CMK (cell line): ENCODE results near the gene KNG1.
"Not testable (repeated sequence)": the region's sequence is repeated elsewhere in the genome, so short reads cannot be mapped to it uniquely, and the experiment has no call there.

ENCODE experiments used
- DNase-seq: peaks from one replicate; pipeline ENCODE4 v3.0.0-alpha.2; 2010; ENCODE audit warnings: low read depth

KNG1 gene

GRCh38 chr3:186710694-186711093 is 6.5 kb upstream of the KNG1 start:
- DNase-seq: not testable (repeated sequence)

DNA sequence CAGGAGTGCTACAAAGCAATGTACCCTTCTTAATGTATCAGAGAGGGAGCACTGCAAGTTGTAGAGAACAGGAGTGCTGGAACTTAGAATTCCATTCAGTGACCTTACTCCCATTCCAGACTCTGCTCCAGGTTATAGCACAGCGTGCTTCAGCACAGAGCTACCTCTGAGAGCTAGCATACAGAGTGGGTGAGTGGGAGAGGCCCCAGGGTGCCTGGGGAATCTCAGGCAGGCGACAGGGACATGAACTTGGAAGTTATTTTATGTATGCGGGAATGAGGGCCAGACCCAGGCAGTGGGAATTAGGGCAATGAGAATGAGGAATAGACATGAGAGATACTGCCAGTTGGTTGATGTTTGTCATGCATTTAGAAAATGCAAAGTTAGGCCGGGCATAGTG is 3.7 kb upstream of the KNG1 start:
- DNase-seq: no peak

DNA sequence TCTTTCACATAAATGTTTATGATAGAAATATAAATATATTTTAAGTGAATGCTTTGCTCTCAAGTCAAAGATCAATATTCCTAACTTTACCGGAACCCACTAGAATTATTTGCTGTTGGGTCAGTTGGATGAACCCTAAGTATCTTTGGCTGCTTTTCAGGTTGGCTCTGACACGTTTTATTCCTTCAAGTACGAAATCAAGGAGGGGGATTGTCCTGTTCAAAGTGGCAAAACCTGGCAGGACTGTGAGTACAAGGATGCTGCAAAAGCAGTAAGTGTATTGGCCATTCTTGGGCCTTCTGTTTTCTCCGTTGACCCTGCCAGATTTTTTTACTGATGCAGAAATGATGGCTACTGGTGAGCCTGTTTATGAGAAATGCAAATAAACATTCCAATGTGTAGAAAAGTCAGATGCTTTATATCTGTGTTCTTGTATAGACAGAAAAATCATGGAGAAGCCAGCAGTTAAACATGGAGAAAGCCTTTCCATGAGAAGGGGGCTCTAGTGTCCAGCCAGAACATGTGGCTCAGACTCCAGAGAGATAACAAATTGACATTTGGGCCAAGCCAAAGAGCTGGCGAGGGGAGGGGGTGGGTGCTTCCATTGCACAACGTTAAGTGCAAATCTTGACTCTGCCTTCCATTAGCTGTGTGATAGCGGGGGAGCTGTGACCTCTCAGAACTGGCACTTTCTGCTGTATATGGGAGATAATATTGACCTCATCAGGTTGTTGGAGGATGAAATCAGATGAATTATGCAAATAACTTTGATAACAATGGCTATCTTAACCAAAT is 3.0 kb downstream of the KNG1 start:
- DNase-seq: no peak

- no peak for DNase-seq
These were observed 5.3 kb downstream of the KNG1 start for GRCh38 chr3:186722457-186722856.

DNA sequence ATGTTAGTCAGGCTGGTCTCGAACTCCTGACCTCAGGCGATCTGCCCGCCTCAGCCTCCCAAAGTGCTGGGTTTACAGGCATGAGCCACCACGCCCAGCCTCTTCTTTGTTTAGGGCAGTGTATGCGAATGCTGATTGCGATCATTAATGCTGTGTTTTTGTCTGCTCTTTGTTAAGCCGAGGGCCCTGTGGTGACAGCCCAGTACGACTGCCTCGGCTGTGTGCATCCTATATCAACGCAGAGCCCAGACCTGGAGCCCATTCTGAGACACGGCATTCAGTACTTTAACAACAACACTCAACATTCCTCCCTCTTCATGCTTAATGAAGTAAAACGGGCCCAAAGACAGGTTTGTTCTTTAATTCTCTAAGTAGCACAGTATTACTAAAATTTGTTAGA is 7.8 kb downstream of the KNG1 start:
- DNase-seq: no peak

- no peak for DNase-seq
These were observed 15.1 kb downstream of the KNG1 start for GRCh38 chr3:186732169-186732766.

DNA sequence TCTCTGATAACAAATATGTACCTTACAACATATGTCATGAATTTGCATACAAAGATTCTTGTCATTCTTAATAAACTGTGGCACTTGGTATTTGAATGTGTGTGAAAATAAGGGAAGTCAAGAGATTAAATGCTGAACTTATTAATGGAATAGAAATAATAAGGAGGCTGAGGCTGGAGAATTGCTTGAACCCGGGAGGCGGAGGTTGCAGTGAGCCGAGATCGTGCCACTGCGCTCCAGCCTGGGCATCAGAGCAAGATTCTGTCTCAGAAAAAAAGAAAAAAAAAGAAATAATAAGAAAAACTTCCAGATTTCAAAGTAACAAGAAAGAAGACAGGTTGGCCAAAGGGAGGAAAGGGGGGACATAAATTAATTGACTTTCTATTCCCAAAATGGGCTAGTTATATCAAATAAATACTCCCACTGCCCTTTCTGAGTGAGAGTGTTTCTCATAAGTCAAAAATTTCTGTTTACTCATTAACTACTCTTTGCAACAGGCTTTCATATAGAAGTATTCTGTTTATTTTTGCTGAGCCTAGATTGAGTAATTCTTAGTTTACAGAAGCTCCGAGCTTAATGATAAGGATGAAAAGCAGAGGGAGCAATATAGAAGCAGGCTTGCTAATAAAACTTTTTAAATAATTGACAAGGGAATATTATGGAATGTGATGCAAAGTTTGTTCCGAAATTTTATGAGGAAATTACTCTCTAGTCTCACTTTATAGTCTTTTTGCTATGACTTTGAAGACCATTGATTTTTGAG is 25.6 kb downstream of the KNG1 start:
- no peak for DNase-seq

DNA sequence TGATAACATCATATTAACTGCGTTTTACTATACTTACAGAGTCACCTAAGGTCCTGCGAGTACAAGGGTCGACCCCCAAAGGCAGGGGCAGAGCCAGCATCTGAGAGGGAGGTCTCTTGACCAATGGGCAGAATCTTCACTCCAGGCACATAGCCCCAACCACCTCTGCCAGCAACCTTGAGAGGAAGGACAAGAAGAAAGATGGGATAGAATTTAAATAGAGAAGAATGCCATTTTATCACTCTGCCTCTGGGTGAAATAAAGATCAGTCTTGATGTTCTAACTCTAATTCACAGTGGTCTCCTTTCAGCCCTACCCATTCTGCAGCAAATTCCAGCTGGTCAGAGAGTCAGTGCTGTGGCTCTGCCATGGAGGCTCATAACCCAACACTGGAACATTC is 26.5 kb downstream of the KNG1 start:
- no peak for DNase-seq

DNA sequence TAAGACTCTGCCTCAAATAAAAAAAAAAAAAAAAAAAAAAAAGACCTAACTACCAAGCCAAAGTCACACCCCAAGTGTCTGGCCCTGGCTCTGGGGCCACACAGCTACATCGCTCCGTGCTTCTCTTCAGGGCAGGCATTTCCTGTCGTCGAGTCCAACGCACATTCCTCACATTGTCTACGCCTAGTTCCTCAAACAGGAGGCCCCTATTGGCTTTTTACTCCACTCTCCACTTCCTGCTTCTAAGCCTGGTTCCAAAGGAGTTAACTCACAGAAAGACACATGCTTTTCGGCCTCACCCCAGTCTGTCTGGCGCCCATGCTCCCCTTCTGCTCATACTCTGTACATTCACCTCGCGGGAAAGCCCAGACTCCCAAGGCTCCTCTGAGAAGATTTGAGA is 28.8 kb downstream of the KNG1 start:
- peak; percentile 45 for DNase-seq

- no peak for DNase-seq
These were observed 33.2 kb downstream of the KNG1 start for GRCh38 chr3:186750316-186750715.

DNA sequence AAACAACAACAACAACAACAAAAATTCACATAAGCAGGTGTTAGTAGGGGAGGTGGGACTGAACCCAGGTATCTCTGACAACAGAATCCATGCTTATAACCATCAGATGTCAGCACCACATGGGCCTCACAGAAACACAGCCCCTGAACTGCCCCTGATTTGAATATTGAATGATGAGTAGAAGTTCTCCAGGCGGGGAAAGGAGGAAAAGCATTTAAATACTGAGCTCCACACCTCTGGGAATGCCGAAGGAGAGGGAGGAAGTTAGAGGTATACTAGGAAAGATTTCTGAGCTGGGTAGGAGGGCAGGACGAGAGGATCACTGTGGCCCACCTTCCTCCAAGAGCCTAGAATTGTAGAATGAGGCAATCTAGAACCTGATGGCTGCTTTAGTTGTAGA is 34.3 kb downstream of the KNG1 start:
- DNase-seq: no peak

DNA sequence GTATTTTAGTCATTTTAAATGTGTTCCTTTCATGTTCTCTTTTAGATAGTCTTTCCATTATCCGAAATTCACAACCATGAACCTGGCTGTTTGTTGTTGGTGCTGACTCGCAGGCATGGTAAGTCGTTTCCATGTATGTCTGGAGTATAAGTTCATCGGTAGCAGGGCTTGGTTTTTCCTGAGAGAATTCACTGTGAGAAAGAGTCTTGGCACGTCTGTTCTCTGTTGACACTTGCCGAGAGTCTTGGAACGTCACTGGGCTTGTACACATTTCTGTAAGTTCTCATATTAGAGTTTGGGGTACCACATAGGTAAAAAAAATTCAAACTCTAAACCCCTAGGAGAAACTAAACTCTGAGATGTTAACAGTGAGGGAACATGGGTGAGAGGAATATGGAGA is 36.8 kb downstream of the KNG1 start:
- DNase-seq: no peak

- no peak for DNase-seq
These were observed 37.7 kb downstream of the KNG1 start for GRCh38 chr3:186754871-186755270.

- no peak for DNase-seq
These were observed 40.1 kb downstream of the KNG1 start for GRCh38 chr3:186757214-186757613.

GRCh38 chr3:186757686-186758220 is 40.6 kb downstream of the KNG1 start:
- no peak for DNase-seq

- no peak for DNase-seq
These were observed 42.2 kb downstream of the KNG1 start for GRCh38 chr3:186759231-186759930.

GRCh38 chr3:186760141-186760833 is 43.1 kb downstream of the KNG1 start:
- no peak for DNase-seq

GRCh38 chr3:186760897-186761447 is 43.8 kb downstream of the KNG1 start:
- no peak for DNase-seq

- no peak for DNase-seq
These were observed 55.1 kb downstream of the KNG1 start for GRCh38 chr3:186772281-186772694.

DNA sequence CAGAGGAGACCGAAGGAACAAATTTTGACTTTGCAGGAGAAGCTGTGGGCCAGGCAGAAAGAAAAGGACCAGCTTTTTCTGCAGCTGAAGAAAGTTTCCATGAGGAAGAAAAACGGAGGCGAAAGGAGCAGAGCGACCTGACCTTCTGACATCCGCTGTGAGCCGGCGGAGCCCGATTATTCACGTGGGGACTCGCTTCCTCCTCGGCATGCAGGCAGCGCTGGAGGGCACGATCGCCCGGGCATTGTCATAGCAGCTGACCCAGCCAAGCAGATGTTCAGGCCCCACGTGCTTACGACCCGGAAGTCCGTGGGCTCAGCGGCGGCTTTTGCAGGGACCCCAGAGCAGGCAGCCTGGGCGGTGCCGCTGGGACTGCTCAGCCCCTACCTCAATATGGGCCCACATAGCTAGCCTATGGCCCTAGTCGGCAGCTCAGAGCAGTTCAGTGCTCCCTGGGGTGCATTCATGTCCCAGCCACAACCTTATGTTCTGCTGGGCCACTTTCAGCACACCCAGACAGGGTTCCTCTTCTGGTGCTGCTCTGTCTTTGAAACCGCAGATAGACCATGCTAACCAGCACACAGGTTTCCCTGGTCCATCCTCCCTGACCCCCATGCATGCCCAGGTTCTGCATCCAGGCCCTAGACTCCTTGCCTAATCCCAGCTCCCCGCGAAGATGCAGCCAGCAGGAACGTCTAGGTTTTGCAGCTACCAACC is 55.7 kb downstream of the KNG1 start:
- no peak for DNase-seq

GRCh38 chr3:186775999-186776398 is 58.8 kb downstream of the KNG1 start:
- no peak for DNase-seq
